ENCODE results near the gene NLRP5. TPM values are rescaled to one million over a fixed set of nuclear protein-coding genes. Genes with fewer than 3 reads are reported as not detected.

The NLRP5 gene
- total and polyA plus RNA-seq, 2 experiments from 2014 or later = not detected

- Histone ChIP-seq H2AFZ (no peak overlapping the region), H4K20me1 (ENCODE audit: insufficient read depth) (no peaks in the 10 kb centered on the region), H3K27me3 (replicated peaks; ENCODE audit: insufficient read depth) (no peaks in the 10 kb centered on the region), H3K9me3 (ENCODE audit: low read depth) (no peaks in the 10 kb centered on the region), H3K36me3 (ENCODE audit: low read depth) (no peaks in the 10 kb centered on the region), H3K9ac (no peak overlapping the region), H3F3A (ENCODE audit: insufficient read depth) (no peaks in the 10 kb centered on the region), H3K4me2 (ENCODE audit: unreplicated experiment) (no peak overlapping the region), H3K4me1 (ENCODE audit: insufficient read depth) (no peaks in the 10 kb centered on the region), H3K9me2 (ENCODE audit: insufficient read depth) (no peaks in the 10 kb centered on the region), H3K27ac (no peak overlapping the region), H3K79me2 (ENCODE audit: insufficient read depth) (no peaks in the 10 kb centered on the region), H3K4me3 (no peak overlapping the region)
- no peak for TF ChIP-seq EZH2phosphoT487 (IDR thresholded peaks at IDR 0.05; ENCODE audit: insufficient read depth, low read depth)
- TF ChIP-seq EZH2 (IDR thresholded peaks at IDR 0.05; ENCODE audit: insufficient read depth, poor library complexity, severe bottlenecking) = no peak
- in situ Hi-C loops (cut with MboI) = no loop called here
- WGBS, 2 experiments (ENCODE audit: low coverage in 1 of 2, low lambda C conversion rate in 2 of 2, missing lambda C conversion rate in 2 of 2) = 55% methylated on average over 7 of the region's 7 CpGs
- no peak for DNase-seq
Measured at GRCh38 chr19:55956431-55956830, 30.1 kb upstream of the NLRP5 start.

- H2AFZ ChIP-seq = no peak overlapping the region
- no peak overlapping the region for H3K27ac ChIP-seq
- no peaks in the 10 kb centered on the region for H3K9me2 ChIP-seq (ENCODE audit: insufficient read depth)
- H3K9me3 ChIP-seq (ENCODE audit: low read depth) = no peaks in the 10 kb centered on the region
- H4K20me1 ChIP-seq (ENCODE audit: insufficient read depth) = no peaks in the 10 kb centered on the region
- no peaks in the 10 kb centered on the region for H3F3A ChIP-seq (ENCODE audit: insufficient read depth)
- H3K79me2 ChIP-seq (ENCODE audit: insufficient read depth) = no peaks in the 10 kb centered on the region
- H3K4me1 ChIP-seq (ENCODE audit: insufficient read depth) = no peaks in the 10 kb centered on the region
- no peak for DNase-seq
- WGBS, 2 experiments (ENCODE audit: low coverage in 1 of 2, low lambda C conversion rate in 2 of 2, missing lambda C conversion rate in 2 of 2) = 36 to 51% methylated on average over 4 of the region's 4 CpGs
- no peaks in the 10 kb centered on the region for H3K27me3 ChIP-seq (replicated peaks; ENCODE audit: insufficient read depth)
- no peak overlapping the region for H3K4me2 ChIP-seq (ENCODE audit: unreplicated experiment)
- H3K4me3 ChIP-seq = no peak overlapping the region
- in situ Hi-C loops (cut with MboI) = no loop called here
- TF ChIP-seq EZH2 (IDR thresholded peaks at IDR 0.05; ENCODE audit: insufficient read depth, poor library complexity, severe bottlenecking) (no peak), EZH2phosphoT487 (IDR thresholded peaks at IDR 0.05; ENCODE audit: insufficient read depth, low read depth) (no peak)
- no peak overlapping the region for H3K9ac ChIP-seq
- no peaks in the 10 kb centered on the region for H3K36me3 ChIP-seq (ENCODE audit: low read depth)
Measured at GRCh38 chr19:55958356-55958755, 28.2 kb upstream of the NLRP5 start.

DNA sequence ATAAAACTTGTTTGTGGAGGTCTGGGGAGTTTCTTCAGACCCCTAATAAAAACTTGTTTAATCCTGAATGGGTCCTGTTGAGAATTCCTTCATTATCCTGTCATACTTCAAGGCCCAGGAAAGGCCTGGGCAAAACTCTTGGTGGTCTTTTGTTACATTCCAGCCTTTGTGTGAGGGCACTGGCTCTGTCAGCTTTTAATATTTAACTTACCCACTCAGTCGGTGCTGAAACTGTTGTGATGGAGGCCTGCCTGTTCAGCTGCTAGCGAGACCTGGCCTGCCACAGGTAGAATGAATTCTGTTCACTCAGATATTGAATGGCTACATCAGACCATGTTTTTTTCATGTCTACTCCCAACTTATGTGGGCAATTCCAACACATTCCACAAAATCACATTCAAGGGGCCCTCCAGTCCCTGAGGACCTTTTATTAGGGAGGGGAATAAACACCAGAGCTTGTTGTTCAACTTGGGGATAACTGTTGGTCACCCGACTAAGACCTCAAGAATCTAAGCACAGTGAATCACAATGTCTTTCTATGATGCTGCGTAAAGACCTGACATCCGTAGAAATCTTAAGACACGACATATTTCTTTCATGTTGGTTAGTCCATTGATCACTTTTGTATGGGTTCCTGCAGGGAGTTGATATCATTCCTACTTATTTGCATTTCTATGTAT is 26.4 kb upstream of the NLRP5 start:
- no peak for DNase-seq
- H3K4me3 ChIP-seq = no peak overlapping the region
- H3K9me2 ChIP-seq (ENCODE audit: insufficient read depth) = no peaks in the 10 kb centered on the region
- in situ Hi-C loops (cut with MboI) = no loop called here
- no peak overlapping the region for H3K4me2 ChIP-seq (ENCODE audit: unreplicated experiment)
- no peaks in the 10 kb centered on the region for H3K4me1 ChIP-seq (ENCODE audit: insufficient read depth)
- no peak overlapping the region for H3K9ac ChIP-seq
- H4K20me1 ChIP-seq (ENCODE audit: insufficient read depth) = no peaks in the 10 kb centered on the region
- no peaks in the 10 kb centered on the region for H3K36me3 ChIP-seq (ENCODE audit: low read depth)
- no peaks in the 10 kb centered on the region for H3F3A ChIP-seq (ENCODE audit: insufficient read depth)
- 31% methylated on average over 6 of the region's 6 CpGs for WGBS, 2 experiments (ENCODE audit: low coverage in 1 of 2, low lambda C conversion rate in 2 of 2, missing lambda C conversion rate in 2 of 2)
- H3K27me3 ChIP-seq (replicated peaks; ENCODE audit: insufficient read depth) = no peaks in the 10 kb centered on the region
- H3K27ac ChIP-seq = no peak overlapping the region
- TF ChIP-seq EZH2phosphoT487 (IDR thresholded peaks at IDR 0.05; ENCODE audit: insufficient read depth, low read depth) = no peak
- no peak for TF ChIP-seq EZH2 (IDR thresholded peaks at IDR 0.05; ENCODE audit: insufficient read depth, poor library complexity, severe bottlenecking)
- H3K9me3 ChIP-seq (ENCODE audit: low read depth) = no peaks in the 10 kb centered on the region
- no peak overlapping the region for H2AFZ ChIP-seq
- H3K79me2 ChIP-seq (ENCODE audit: insufficient read depth) = no peaks in the 10 kb centered on the region

- DNase-seq = no peak
- no peaks in the 10 kb centered on the region for H3F3A ChIP-seq (ENCODE audit: insufficient read depth)
- no peaks in the 10 kb centered on the region for H3K4me1 ChIP-seq (ENCODE audit: insufficient read depth)
- H3K9me3 ChIP-seq (ENCODE audit: low read depth) = no peaks in the 10 kb centered on the region
- no peaks in the 10 kb centered on the region for H3K27me3 ChIP-seq (replicated peaks; ENCODE audit: insufficient read depth)
- no peaks in the 10 kb centered on the region for H3K9me2 ChIP-seq (ENCODE audit: insufficient read depth)
- H4K20me1 ChIP-seq (ENCODE audit: insufficient read depth) = no peaks in the 10 kb centered on the region
- H3K4me3 ChIP-seq = no peak overlapping the region
- no peak overlapping the region for H3K9ac ChIP-seq
- no peaks in the 10 kb centered on the region for H3K36me3 ChIP-seq (ENCODE audit: low read depth)
- H3K79me2 ChIP-seq (ENCODE audit: insufficient read depth) = no peaks in the 10 kb centered on the region
- no peak overlapping the region for H2AFZ ChIP-seq
- 53 to 62% methylated on average over 10 of the region's 10 CpGs for WGBS, 2 experiments (ENCODE audit: low coverage in 1 of 2, low lambda C conversion rate in 2 of 2, missing lambda C conversion rate in 2 of 2)
- no peak overlapping the region for H3K27ac ChIP-seq
- in situ Hi-C loops (cut with MboI) = no loop called here
- TF ChIP-seq EZH2 (IDR thresholded peaks at IDR 0.05; ENCODE audit: insufficient read depth, poor library complexity, severe bottlenecking) (no peak), EZH2phosphoT487 (IDR thresholded peaks at IDR 0.05; ENCODE audit: insufficient read depth, low read depth) (no peak)
- no peak overlapping the region for H3K4me2 ChIP-seq (ENCODE audit: unreplicated experiment)
Measured at GRCh38 chr19:55962186-55962585, 24.4 kb upstream of the NLRP5 start.

Data from GM23248 (cell line).